Measurements from ENCODE around the gene SEMA7A.

Gene SEMA7A

DNA sequence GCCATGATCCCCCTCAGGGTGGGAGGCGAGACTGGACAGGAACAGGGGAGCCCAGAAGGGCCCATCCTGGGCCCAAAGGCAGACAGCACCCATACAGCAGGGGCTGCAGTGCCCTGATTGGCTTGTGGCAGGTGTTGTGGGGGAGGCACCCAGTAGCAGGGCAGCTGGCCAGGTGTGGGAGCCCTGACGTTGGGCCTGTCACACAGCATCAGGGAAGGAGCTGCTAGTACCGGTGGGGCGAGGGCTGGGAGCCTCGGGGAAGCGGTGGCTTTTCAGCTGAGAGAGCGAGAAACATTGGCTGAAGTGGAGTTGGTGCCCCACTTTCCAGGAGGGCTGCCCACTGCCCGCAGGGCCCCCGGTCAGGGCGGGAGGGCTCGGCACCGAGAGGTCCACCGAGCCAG lies 46.6 kb downstream of the SEMA7A start:
- no peak for TF ChIP-seq CTCF (IDR thresholded peaks at IDR 0.05; ENCODE audit: low read depth, low read length)
- DNase-seq (ENCODE audit: extremely low read depth, low read depth), result no peak

DNA sequence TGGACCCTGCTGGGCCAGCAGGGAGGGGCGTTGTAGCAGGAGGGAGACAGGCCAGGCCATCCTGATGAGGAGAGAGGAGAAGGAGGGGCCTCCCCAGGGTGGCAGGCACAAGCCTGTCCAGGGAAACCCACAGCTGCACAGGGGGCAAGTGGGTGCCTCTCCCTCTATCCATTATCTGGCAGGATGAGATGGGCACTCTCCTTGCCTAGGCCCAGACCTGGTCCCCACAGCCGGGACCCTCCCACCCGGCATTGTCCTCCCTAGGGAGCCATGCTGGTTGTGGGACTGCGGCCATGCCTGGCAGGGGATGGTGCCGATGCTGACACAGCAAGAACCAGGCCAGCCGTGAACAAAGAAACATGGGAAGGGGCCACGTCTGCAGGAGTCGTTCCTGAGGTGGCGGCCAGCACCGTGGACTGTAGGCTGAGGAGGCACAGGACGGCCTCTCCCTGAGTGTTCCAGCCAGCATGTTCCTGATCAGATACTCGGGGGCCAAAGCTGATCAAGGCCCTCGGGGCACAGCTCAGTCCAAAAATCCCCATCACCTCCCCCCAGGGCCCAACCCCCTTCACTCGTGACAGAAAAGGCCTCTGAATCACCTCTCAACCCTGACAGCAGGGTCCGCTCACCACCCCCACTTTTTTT lies 47.1 kb downstream of the SEMA7A start:
- no peak for TF ChIP-seq CTCF (IDR thresholded peaks at IDR 0.05; ENCODE audit: low read depth, low read length)
- DNase-seq (ENCODE audit: extremely low read depth, low read depth), result no peak

DNA sequence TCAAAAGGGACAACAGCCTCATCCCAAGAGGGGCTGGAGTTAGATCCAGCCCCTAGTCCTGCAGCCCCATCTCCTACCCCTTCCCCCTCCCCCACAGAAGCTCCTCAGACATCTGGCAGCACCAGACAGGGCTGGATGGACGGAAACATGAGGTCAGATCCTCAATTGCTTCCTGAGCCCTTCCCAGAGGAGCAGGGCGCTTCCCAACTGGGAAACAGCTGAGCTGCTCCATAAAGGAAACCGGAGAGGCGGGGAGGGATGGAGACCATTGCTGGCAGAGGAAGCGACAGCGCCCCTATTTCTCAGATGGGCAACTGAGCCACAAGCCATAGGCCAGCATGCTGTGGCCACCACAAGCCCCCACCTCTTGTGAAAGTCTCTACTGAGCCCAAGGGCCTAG lies 48.0 kb downstream of the SEMA7A start:
- DNase-seq (ENCODE audit: extremely low read depth, low read depth), result no peak
- TF ChIP-seq CTCF (IDR thresholded peaks at IDR 0.05; ENCODE audit: low read depth, low read length), result no peak

DNA sequence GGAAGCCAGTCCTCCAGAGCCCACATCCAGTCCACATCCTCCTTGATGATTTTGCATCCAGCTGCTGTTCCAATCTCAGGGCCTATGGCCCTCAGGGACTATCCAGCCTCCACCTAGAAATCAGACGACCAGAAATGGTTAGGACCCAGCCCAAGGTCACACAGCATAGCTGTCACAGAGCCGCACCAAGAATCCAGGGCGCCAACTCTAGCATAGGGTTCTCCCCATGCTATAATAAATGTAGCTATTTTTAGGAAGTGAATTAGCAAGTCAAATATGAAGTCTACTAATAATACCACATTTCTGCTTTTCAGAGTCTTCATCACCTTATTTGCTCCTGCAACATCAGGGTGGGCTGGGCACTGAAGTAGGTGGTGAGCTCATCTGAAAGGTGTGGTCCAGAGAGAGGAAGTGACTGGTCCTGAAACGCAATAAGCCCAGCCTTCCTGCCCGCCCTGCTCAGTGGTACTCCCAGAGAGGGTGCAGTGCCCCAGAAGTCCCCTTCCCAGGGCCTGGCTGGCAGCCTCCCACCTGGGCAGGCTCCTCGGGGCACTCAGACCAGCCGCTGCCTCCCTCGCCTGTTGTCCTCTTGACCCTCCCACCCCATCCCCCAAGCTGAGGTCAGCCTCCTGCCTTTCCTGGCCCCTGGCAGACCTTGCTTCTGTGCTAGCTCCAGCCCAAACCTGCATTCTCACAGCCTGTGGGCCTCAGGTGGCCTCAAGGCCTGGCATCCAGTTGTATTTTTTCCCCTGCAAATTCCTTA lies 48.7 kb downstream of the SEMA7A start:
- no peak for DNase-seq (ENCODE audit: extremely low read depth, low read depth)
- no peak for TF ChIP-seq CTCF (IDR thresholded peaks at IDR 0.05; ENCODE audit: low read depth, low read length)

DNA sequence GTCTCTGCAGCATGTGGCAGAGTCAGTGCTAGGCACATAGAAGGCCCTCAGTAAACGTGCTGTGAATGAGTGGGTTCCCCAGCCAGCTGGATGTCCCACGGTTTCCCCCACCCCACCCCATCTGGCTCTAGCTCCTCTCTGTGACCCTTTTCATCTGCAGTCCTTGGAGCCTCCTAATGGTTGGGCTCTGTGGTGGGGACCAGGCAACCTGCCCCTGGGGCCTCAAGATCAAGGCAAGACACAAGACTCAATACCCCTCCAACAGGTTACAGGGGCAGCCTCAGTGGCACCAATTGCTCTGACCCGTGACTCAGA lies 49.2 kb downstream of the SEMA7A start:
- no peak for DNase-seq (ENCODE audit: extremely low read depth, low read depth)
- no peak for TF ChIP-seq CTCF (IDR thresholded peaks at IDR 0.05; ENCODE audit: low read depth, low read length)

- no peak for TF ChIP-seq CTCF (IDR thresholded peaks at IDR 0.05; ENCODE audit: low read depth, low read length)
- DNase-seq (ENCODE audit: extremely low read depth, low read depth), result no peak
Measured at GRCh38 chr15:74383695-74384565, 49.8 kb downstream of the SEMA7A start.

- no peak for DNase-seq (ENCODE audit: extremely low read depth, low read depth)
- no peak for TF ChIP-seq CTCF (IDR thresholded peaks at IDR 0.05; ENCODE audit: low read depth, low read length)
Measured at GRCh38 chr15:74383286-74383685, 50.5 kb downstream of the SEMA7A start.
